SK-N-MC (cell line): ENCODE results near the gene RCL1.

Source experiments
- EZH2 ChIP-seq: fragments of 200-600 bp; sonication (generic); IDR thresholded peaks from one replicate; pipeline ENCODE4 v1.6.1; 2017; ENCODE audit warnings: antibody characterized with exemption
- FOXP2 ChIP-seq: optimal IDR thresholded peaks from 2 replicates; pipeline ENCODE3; 2011; ENCODE audit warnings: mild to moderate bottlenecking, moderate library complexity; ENCODE audit not compliant: insufficient read depth; ENCODE audit errors: extremely low read length, control extremely low read depth
- POLR2AphosphoS5 ChIP-seq: IDR thresholded peaks from 2 replicates; pipeline ENCODE4 v1.6.1; 2012; ENCODE audit warnings: mild to moderate bottlenecking, low read depth, low read length, borderline replicate concordance

- TF ChIP-seq POLR2AphosphoS5 (no peak), EZH2 (no peak), FOXP2 (no peak)
Observed at GRCh38 chr9:4788703-4789102, 4.0 kb upstream of the RCL1 start.
